ENCODE results near the gene ELP2.
"Not testable (repeated sequence)": the region's sequence is repeated elsewhere in the genome, so short reads cannot be mapped to it uniquely, and the experiment has no call there.

ELP2 gene

GRCh38 chr18:36116771-36117170 is 12.9 kb upstream of the ELP2 start:
- FAIRE-seq: not testable (repeated sequence)

GRCh38 chr18:36120297-36120696 is 9.4 kb upstream of the ELP2 start:
- DNase-seq (ENCODE audit: low spot score) (no peak), FAIRE-seq (no peak)

More at GRCh38 chr18:36116771-36117170, 12.9 kb upstream of the ELP2 start:
- not testable (repeated sequence) for DNase-seq (ENCODE audit: low spot score)

- no peak for DNase-seq (ENCODE audit: low spot score)
- no peak for FAIRE-seq
These were observed 4.9 kb upstream of the ELP2 start for GRCh38 chr18:36124841-36125240.

- no peak for FAIRE-seq
These were observed 3.0 kb upstream of the ELP2 start for GRCh38 chr18:36126668-36127067.

GRCh38 chr18:36127836-36128529 is 1.7 kb upstream of the ELP2 start:
- DNase-seq (ENCODE audit: low spot score): no peak
- FAIRE-seq: no peak

More at GRCh38 chr18:36126668-36127067, 3.0 kb upstream of the ELP2 start:
- DNase-seq (ENCODE audit: low spot score): no peak

- peak; percentile 19 for DNase-seq (ENCODE audit: low spot score)
- no peak for FAIRE-seq
These were observed 1.2 kb upstream of the ELP2 start for GRCh38 chr18:36128530-36128870.

- FAIRE-seq (no peak), DNase-seq (ENCODE audit: low spot score) (no peak)
These were observed 796 bp upstream of the ELP2 start for GRCh38 chr18:36128907-36129299.

GRCh38 chr18:36130039-36130831 is 536 bp downstream of the ELP2 start:
- FAIRE-seq: no peak
- DNase-seq (ENCODE audit: low spot score): no peak

GRCh38 chr18:36130883-36131653 is 1.4 kb downstream of the ELP2 start:
- FAIRE-seq (no peak), DNase-seq (ENCODE audit: low spot score) (no peak)

GRCh38 chr18:36131692-36132483 is 2.2 kb downstream of the ELP2 start:
- no peak for FAIRE-seq
- DNase-seq (ENCODE audit: low spot score): no peak

GRCh38 chr18:36132756-36133155 is 3.1 kb downstream of the ELP2 start:
- FAIRE-seq: no peak
- no peak for DNase-seq (ENCODE audit: low spot score)

GRCh38 chr18:36135264-36135663 is 5.6 kb downstream of the ELP2 start:
- DNase-seq (ENCODE audit: low spot score) (no peak), FAIRE-seq (no peak)

- no peak for FAIRE-seq
- no peak for DNase-seq (ENCODE audit: low spot score)
These were observed 9.5 kb downstream of the ELP2 start for GRCh38 chr18:36139245-36139644.

- no peak for DNase-seq (ENCODE audit: low spot score)
- FAIRE-seq: no peak
These were observed 11.9 kb downstream of the ELP2 start for GRCh38 chr18:36141576-36141975.

- DNase-seq (ENCODE audit: low spot score) (no peak), FAIRE-seq (no peak)
These were observed 13.1 kb downstream of the ELP2 start for GRCh38 chr18:36142751-36143150.

- no peak for FAIRE-seq
- DNase-seq (ENCODE audit: low spot score): no peak
These were observed 13.7 kb downstream of the ELP2 start for GRCh38 chr18:36143391-36143790.

GRCh38 chr18:36149514-36150289 is 20.0 kb downstream of the ELP2 start:
- FAIRE-seq (no peak), DNase-seq (ENCODE audit: low spot score) (no peak)

- FAIRE-seq (no peak), DNase-seq (ENCODE audit: low spot score) (no peak)
These were observed 23.1 kb downstream of the ELP2 start for GRCh38 chr18:36152781-36153180.

GRCh38 chr18:36153203-36153602 is 23.5 kb downstream of the ELP2 start:
- no peak for FAIRE-seq
- DNase-seq (ENCODE audit: low spot score): no peak

GRCh38 chr18:36153771-36154170 is 24.1 kb downstream of the ELP2 start:
- no peak for DNase-seq (ENCODE audit: low spot score)
- no peak for FAIRE-seq
